Peyer's patch (tissue), 4 donors: ENCODE results near the gene OR52E8. TPM values are rescaled to one million over a fixed set of nuclear protein-coding genes. Genes with fewer than 3 reads are reported as not detected.

Experiments used
- DNase-seq, 3 donors: peaks; one replicate each; pipeline ENCODE4 v3.0.0-alpha.2; 2017 to 2019
- H3K27ac ChIP-seq, 4 donors: fragments of 200-600 bp; sonication (generic); one replicate each; pipeline ENCODE4 v1.5.1; 2016 to 2019
- H3K27me3 ChIP-seq, 2 donors: fragments of 200-600 bp; sonication (generic); one replicate each; pipeline ENCODE4 v1.5.1; 2019
- H3K36me3 ChIP-seq, 3 donors: fragments of 200-600 bp; sonication (generic); one replicate each; pipeline ENCODE4 v1.5.1; 2016 to 2019
- H3K4me1 ChIP-seq, 4 donors: fragments of 200-600 bp; sonication (generic); one replicate each; pipeline ENCODE4 v1.5.1; 2016 to 2019
- H3K4me3 ChIP-seq, 4 donors: fragments of 200-600 bp; sonication (generic); 1 replicate in 3 of 4; 2 replicates in 1 of 4; pipeline ENCODE4 v1.5.1; 2016 to 2019; ENCODE audit warnings: mild to moderate bottlenecking in 1 of 4
- H3K9me3 ChIP-seq, 4 donors: fragments of 200-600 bp; sonication (generic); one replicate each; pipeline ENCODE4 v1.5.1; 2016 to 2019; ENCODE audit warnings: mild to moderate bottlenecking in 1 of 4
- CTCF ChIP-seq, 6 experiments: fragments of 450-650 bp in 4 of 6; fragments of 200-600 bp in 2 of 6; sonication (generic) in 1 of 6; IDR thresholded peaks; one replicate each; pipeline ENCODE4 v1.5.1; 2017 to 2019; ENCODE audit warnings: antibody characterized with exemption in 6 of 6, mild to moderate bottlenecking in 3 of 6, moderate library complexity in 1 of 6
- POLR2A ChIP-seq, 2 donors: fragments of 450-650 bp; IDR thresholded peaks; one replicate each; pipeline ENCODE4 v1.5.1; 2017; ENCODE audit warnings: antibody characterized with exemption in 2 of 2, mild to moderate bottlenecking in 2 of 2, moderate library complexity in 2 of 2
- total RNA-seq, 4 donors: library from RNA; depleted of rRNA; stranded (reverse); fragments of >200 nt; gene quantifications; one replicate each; pipeline ENCODE4 v1.1.0, GENCODE V29; 2016

The OR52E8 gene
- total RNA-seq, result not detected

GRCh38 chr11:5857590-5857989 is at the start of gene OR52E8:
TSS of gene OR52E8 (minus strand) at chr11:5857690. CDS start at chr11:5857690, 0 bp downstream.
- no peaks in the 10 kb centered on the region for H3K36me3 ChIP-seq
- H3K4me3 ChIP-seq, result no peak within 1 kb of the TSS
- H3K9me3 ChIP-seq, result no peaks in the 10 kb centered on the region
- no peaks in the 10 kb centered on the region for H3K27me3 ChIP-seq
- no peak for DNase-seq
- H3K27ac ChIP-seq, result no peak within 1 kb of the TSS
- no peak for TF ChIP-seq POLR2A (IDR thresholded peaks at IDR 0.05)
- TF ChIP-seq CTCF (IDR thresholded peaks at IDR 0.05), result no peak
- no peaks in the 10 kb centered on the region for H3K4me1 ChIP-seq

GRCh38 chr11:5899534-5899933 is 42.0 kb upstream of the OR52E8 start:
- DNase-seq, result no peak
- no peaks in the 10 kb centered on the region for H3K36me3 ChIP-seq
- no peaks in the 10 kb centered on the region for H3K27me3 ChIP-seq

DNA sequence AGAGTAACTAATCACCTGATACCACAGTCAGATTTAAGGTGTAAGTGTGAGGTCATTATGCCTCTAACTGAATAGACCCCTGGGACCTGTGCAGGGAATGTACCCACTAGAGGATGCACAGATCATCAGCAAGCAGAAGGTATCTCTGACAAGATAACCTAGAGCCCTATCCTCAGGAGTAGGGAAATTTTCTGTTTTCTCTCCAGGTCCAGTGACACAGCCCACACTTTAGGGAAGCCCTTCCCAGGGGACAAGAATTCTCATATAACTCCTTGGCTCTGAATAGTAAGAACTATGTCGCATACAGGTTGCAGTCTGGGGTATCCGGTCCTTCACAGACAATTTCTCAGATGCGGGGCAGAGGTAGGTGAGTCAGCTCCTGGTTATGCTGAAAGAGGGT is 35.4 kb upstream of the OR52E8 start, which contains the start of gene OR52E5:
TSS of gene OR52E5 (plus strand) at position 301 of the 400 bp plus-strand sequence. CDS start 7,569 bp downstream, outside the sequence.
- Histone ChIP-seq H3K4me1 (no peaks in the 10 kb centered on the region), H3K9me3 (no peaks in the 10 kb centered on the region), H3K4me3 (no peak within 1 kb of the TSS), H3K36me3 (no peaks in the 10 kb centered on the region), H3K27ac (no peak within 1 kb of the TSS), H3K27me3 (no peaks in the 10 kb centered on the region)
- TF ChIP-seq CTCF (IDR thresholded peaks at IDR 0.05) (no peak), POLR2A (IDR thresholded peaks at IDR 0.05) (no peak)
- DNase-seq, result no peak

More at GRCh38 chr11:5899534-5899933, 42.0 kb upstream of the OR52E8 start:
- TF ChIP-seq CTCF (IDR thresholded peaks at IDR 0.05), result no peak
- no peak for TF ChIP-seq POLR2A (IDR thresholded peaks at IDR 0.05)
- H3K27ac ChIP-seq, result no peak overlapping the region
- no peak overlapping the region for H3K4me3 ChIP-seq
- no peaks in the 10 kb centered on the region for H3K4me1 ChIP-seq
- no peaks in the 10 kb centered on the region for H3K9me3 ChIP-seq

GRCh38 chr11:5891216-5891800 is 33.8 kb upstream of the OR52E8 start:
- no peak for DNase-seq
- Histone ChIP-seq H3K27me3 (no peaks in the 10 kb centered on the region), H3K27ac (no peak overlapping the region), H3K4me3 (no peak overlapping the region), H3K4me1 (no peaks in the 10 kb centered on the region), H3K9me3 (no peaks in the 10 kb centered on the region), H3K36me3 (no peaks in the 10 kb centered on the region)
- TF ChIP-seq CTCF (IDR thresholded peaks at IDR 0.05) (peak in 4 of 6 experiments; percentile 23 to 39 (median 28)), POLR2A (IDR thresholded peaks at IDR 0.05) (no peak)

GRCh38 chr11:5887661-5888060 is 30.2 kb upstream of the OR52E8 start:
- H3K36me3 ChIP-seq, result no peaks in the 10 kb centered on the region
- no peak overlapping the region for H3K27ac ChIP-seq
- H3K4me3 ChIP-seq, result no peak overlapping the region
- no peak for DNase-seq
- H3K9me3 ChIP-seq, result no peaks in the 10 kb centered on the region
- TF ChIP-seq CTCF (IDR thresholded peaks at IDR 0.05), result no peak
- TF ChIP-seq POLR2A (IDR thresholded peaks at IDR 0.05), result no peak
- H3K4me1 ChIP-seq, result no peaks in the 10 kb centered on the region
- H3K27me3 ChIP-seq, result no peaks in the 10 kb centered on the region
